Testis (tissue), 3 donors: Measurements from ENCODE around the gene THBS4. TPM values are rescaled to one million over a fixed set of nuclear protein-coding genes. Genes with fewer than 3 reads are reported as not detected.

Experiments
- DNase-seq: peaks from one replicate; pipeline ENCODE4 v3.0.0-alpha.2; 2019
- H3K27ac ChIP-seq, 2 donors: fragments of 200-600 bp; sonication (generic); one replicate each; pipeline ENCODE4 v1.5.1; 2019
- H3K27me3 ChIP-seq: fragments of 200-600 bp; sonication (generic); one replicate; pipeline ENCODE4 v1.5.1; 2019
- H3K36me3 ChIP-seq: fragments of 200-600 bp; sonication (generic); one replicate; pipeline ENCODE4 v1.5.1; 2017; ENCODE audit warnings: low read depth; ENCODE audit errors: missing control alignments
- H3K4me1 ChIP-seq: fragments of 200-600 bp; sonication (generic); one replicate; pipeline ENCODE4 v1.5.1; 2019
- H3K4me3 ChIP-seq, 2 donors: fragments of 200-600 bp; sonication (generic); one replicate each; pipeline ENCODE4 v1.5.1; 2017 to 2019
- H3K9me3 ChIP-seq: fragments of 200-600 bp; sonication (generic); one replicate; pipeline ENCODE4 v1.5.1; 2017
- CTCF ChIP-seq, 3 experiments: fragments of 450-650 bp in 2 of 3; fragments of 200-600 bp in 1 of 3; sonication (generic) in 1 of 3; IDR thresholded peaks; one replicate each; pipeline ENCODE4 v1.5.1; 2016 to 2019; ENCODE audit warnings: antibody characterized with exemption in 3 of 3, mild to moderate bottlenecking in 2 of 3, moderate library complexity in 1 of 3
- POLR2A ChIP-seq: fragments of 450-650 bp; IDR thresholded peaks from one replicate; pipeline ENCODE4 v1.6.1; 2017; ENCODE audit warnings: antibody characterized with exemption, mild to moderate bottlenecking, moderate library complexity
- WGBS, 2 donors: methylation state at CpG; one replicate each; pipeline ENCODE4 v1.1.5; 2018; 5-methylcytosine and 5-hydroxymethylcytosine counted together
- intact Hi-C: fragments of 100-400 bp; cut with DNase I; formaldehyde crosslinking; loops from one replicate; pipeline ENCODE4 v1.15.1; 2023; ENCODE audit warnings: low total_unique reads
- polyA plus RNA-seq: library from polyadenylated mRNA; stranded (reverse); fragments of 350-450 nt; fragmentation: Illumina TruSeq; extraction: RNeasy Lipid Tissue Mini Kit (QIAGEN cat#74804); gene quantifications from one replicate; pipeline ENCODE4 v1.2.3, GENCODE V29; 2014; ENCODE audit warnings: low read depth, low replicate concordance; ENCODE audit not compliant: insufficient read depth
- total RNA-seq, 2 donors: library from RNA; depleted of rRNA; stranded (reverse); fragments of >200 nt; gene quantifications; one replicate each; pipeline ENCODE4 v1.2.3, GENCODE V29; 2016

THBS4 gene
- total and polyA plus RNA-seq, 3 donors from 2014 or later, result 14.1 to 62.5 (median 18.3) TPM

- DNase-seq, result no peak
- intact Hi-C loops, result no loop called here
- peaks cover 12% of the 10 kb centered on the region for H3K4me1 ChIP-seq
- H3K36me3 ChIP-seq, result no peaks in the 10 kb centered on the region
- no peak for TF ChIP-seq CTCF (IDR thresholded peaks at IDR 0.05)
- no peak for TF ChIP-seq POLR2A
- WGBS, 2 donors, result 93 to 94% methylated on average over 2 to 5 of the region's 5 CpGs
- H3K27ac ChIP-seq, result no peak overlapping the region
- H3K27me3 ChIP-seq, result no peaks in the 10 kb centered on the region
- no peak overlapping the region for H3K4me3 ChIP-seq
- H3K9me3 ChIP-seq, result no peaks in the 10 kb centered on the region
Measured at GRCh38 chr5:80068246-80068636, 33.1 kb downstream of the THBS4 start.

- no peaks in the 10 kb centered on the region for H3K36me3 ChIP-seq
- 56 to 68% methylated on average over 4 of the region's 4 CpGs for WGBS, 2 donors
- intact Hi-C loops, result no loop called here
- no peak overlapping the region for H3K27ac ChIP-seq
- no peaks in the 10 kb centered on the region for H3K9me3 ChIP-seq
- TF ChIP-seq CTCF (IDR thresholded peaks at IDR 0.05) (no peak), POLR2A (no peak)
- no peaks in the 10 kb centered on the region for H3K27me3 ChIP-seq
- peaks cover 12% of the 10 kb centered on the region for H3K4me1 ChIP-seq
- H3K4me3 ChIP-seq, result no peak overlapping the region
- no peak for DNase-seq
Measured at GRCh38 chr5:80068775-80069174, 33.6 kb downstream of the THBS4 start.

- WGBS, 2 donors, result 36 to 47% methylated on average over 4 of the region's 4 CpGs
- intact Hi-C loops, result no loop called here
Measured at GRCh38 chr5:80069251-80069800, 34.2 kb downstream of the THBS4 start.

GRCh38 chr5:80069918-80070318 lies 34.8 kb downstream of the THBS4 start:
- WGBS, 2 donors, result 26 to 38% methylated on average over 3 of the region's 3 CpGs
- DNase-seq, result no peak
- Histone ChIP-seq H3K27me3 (no peaks in the 10 kb centered on the region), H3K9me3 (no peaks in the 10 kb centered on the region), H3K36me3 (no peaks in the 10 kb centered on the region), H3K27ac (no peak overlapping the region), H3K4me3 (no peak overlapping the region), H3K4me1 (peaks cover 12% of the 10 kb centered on the region)
- intact Hi-C loops, result no loop called here
- TF ChIP-seq POLR2A (no peak), CTCF (IDR thresholded peaks at IDR 0.05) (no peak)

More at GRCh38 chr5:80069251-80069800, 34.2 kb downstream of the THBS4 start:
- TF ChIP-seq CTCF (IDR thresholded peaks at IDR 0.05), result no peak
- no peak for TF ChIP-seq POLR2A
- no peaks in the 10 kb centered on the region for H3K36me3 ChIP-seq
- no peaks in the 10 kb centered on the region for H3K27me3 ChIP-seq
- no peak overlapping the region for H3K27ac ChIP-seq
- no peaks in the 10 kb centered on the region for H3K9me3 ChIP-seq
- DNase-seq, result no peak
- H3K4me1 ChIP-seq, result peaks cover 12% of the 10 kb centered on the region
- H3K4me3 ChIP-seq, result no peak overlapping the region

GRCh38 chr5:80070338-80071056 lies 35.3 kb downstream of the THBS4 start:
- no peak overlapping the region for H3K4me3 ChIP-seq
- H3K27ac ChIP-seq, result no peak overlapping the region
- H3K9me3 ChIP-seq, result no peaks in the 10 kb centered on the region
- 86 to 89% methylated on average over 10 of the region's 10 CpGs for WGBS, 2 donors
- peaks cover 12% of the 10 kb centered on the region for H3K4me1 ChIP-seq
- no peak for DNase-seq
- intact Hi-C loops, result no loop called here
- H3K27me3 ChIP-seq, result no peaks in the 10 kb centered on the region
- no peak for TF ChIP-seq CTCF (IDR thresholded peaks at IDR 0.05)
- TF ChIP-seq POLR2A, result no peak
- H3K36me3 ChIP-seq, result no peaks in the 10 kb centered on the region
